ENCODE data around the gene KRT81.
"Not testable (repeated sequence)": the region's sequence is repeated elsewhere in the genome, so short reads cannot be mapped to it uniquely, and the experiment has no call there.

KRT81 gene

DNA sequence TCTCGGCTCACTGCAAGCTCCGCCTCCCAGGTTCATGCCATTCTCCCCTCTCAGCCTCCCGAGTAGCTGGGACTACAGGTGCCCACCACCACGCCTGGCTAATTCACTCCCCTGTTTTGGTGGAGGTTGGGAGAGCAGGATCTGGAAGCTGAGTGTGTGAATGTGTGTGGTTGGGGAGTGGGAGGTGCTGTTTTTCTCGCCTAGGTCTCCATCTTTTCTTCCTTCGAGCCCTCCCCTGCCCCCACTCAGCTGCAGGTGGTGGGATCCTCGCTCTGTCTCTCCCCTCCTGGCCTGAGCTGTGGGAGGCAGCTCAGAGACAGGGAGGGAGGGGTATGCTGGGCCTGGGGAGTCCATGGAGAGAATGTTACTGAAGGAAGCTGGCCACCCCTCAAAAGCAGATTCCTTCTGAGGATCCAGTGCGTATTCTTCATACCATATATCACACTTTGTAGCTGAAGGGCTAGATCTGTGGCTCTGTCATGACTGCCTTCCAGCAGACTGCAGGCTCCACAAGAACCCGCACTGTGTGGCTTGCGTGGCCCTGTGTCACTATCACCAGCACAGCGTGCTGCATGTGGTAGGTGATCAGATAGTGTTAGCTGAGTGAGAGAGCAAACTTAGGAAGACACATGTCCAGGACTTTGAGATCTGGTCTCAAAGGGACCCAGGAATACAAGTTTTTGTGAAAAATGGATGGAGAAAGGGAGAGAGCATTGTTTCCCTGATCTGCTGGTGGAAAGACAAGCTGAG lies 27.1 kb upstream of the KRT81 start:
- Histone ChIP-seq H3K4me3 (no peak overlapping the region), H3K27ac (no peak overlapping the region)

GRCh38 chr12:52317468-52318052 lies 26.2 kb upstream of the KRT81 start:
- no peak overlapping the region for H3K4me3 ChIP-seq
- no peak overlapping the region for H3K27ac ChIP-seq

DNA sequence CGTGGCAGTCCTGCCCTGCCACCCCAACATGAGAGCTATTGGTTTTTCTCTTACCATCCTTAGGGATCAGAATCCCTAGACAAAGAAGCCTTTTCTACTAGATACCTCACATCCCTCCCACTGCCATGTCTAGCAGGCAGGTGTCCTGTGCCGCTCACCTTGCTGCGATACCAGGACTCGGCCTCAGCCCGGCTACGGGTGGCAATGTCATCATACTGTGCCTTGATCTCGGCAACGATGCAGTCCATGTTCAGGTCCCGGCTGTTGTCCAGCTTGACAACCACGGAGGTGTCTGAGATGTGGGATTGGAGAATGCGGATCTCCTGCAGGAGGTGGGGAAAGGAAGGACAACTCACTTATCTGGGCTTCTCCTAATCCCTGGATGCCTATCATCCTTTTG lies 25.4 kb upstream of the KRT81 start:
- Histone ChIP-seq H3K4me3 (no peak overlapping the region), H3K27ac (no peak overlapping the region)

DNA sequence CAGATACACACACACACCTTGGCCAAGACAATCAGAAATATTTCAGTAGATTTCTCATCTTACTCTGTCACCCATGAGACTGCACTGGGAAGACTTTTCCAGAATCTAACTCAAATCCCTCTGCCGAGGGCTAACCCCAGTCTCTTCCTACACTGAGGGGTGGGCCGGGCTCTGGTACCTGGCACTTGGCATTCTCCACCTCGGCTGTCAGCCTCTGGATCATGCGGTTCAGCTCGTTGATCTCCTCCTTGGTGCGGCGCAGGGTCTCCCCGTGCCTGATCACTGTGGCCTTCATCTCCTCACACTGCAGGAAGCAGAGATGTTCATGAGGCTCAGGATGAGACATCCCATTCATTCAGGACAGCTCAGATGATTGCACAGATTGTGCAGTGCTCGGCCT lies 25.0 kb upstream of the KRT81 start:
- no peak overlapping the region for H3K27ac ChIP-seq
- no peak overlapping the region for H3K4me3 ChIP-seq

- not testable (repeated sequence) for H3K27ac ChIP-seq
Observed at GRCh38 chr12:52315721-52316120, 24.4 kb upstream of the KRT81 start.

GRCh38 chr12:52314511-52314910 lies 23.2 kb upstream of the KRT81 start:
- H3K27ac ChIP-seq, result no peak overlapping the region
- H3K4me3 ChIP-seq, result no peak overlapping the region

More at GRCh38 chr12:52315721-52316120, 24.4 kb upstream of the KRT81 start:
- H3K4me3 ChIP-seq, result not testable (repeated sequence)

DNA sequence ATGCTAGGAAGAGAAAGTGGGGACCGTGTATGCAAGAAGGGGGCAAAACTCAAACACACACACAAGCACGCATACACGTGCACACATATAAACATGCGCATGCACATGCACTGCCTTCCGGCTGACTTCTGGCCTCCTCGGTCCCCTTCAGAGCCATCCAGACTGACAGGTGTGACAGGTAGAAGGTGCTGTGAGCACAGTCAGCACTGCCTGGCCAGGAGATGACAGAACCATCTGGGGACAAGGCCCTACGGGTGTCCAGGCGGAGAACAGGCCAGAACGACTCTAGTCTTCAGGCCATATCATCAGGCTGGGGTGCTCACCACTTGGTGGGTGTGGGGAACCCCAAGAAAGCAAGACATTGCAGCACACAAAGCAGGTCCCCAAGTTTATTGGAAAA lies 22.6 kb upstream of the KRT81 start:
- Histone ChIP-seq H3K4me3 (no peak overlapping the region), H3K27ac (no peak overlapping the region)

GRCh38 chr12:52313461-52313860 lies 22.1 kb upstream of the KRT81 start:
- Histone ChIP-seq H3K4me3 (no peak overlapping the region), H3K27ac (no peak overlapping the region)

DNA sequence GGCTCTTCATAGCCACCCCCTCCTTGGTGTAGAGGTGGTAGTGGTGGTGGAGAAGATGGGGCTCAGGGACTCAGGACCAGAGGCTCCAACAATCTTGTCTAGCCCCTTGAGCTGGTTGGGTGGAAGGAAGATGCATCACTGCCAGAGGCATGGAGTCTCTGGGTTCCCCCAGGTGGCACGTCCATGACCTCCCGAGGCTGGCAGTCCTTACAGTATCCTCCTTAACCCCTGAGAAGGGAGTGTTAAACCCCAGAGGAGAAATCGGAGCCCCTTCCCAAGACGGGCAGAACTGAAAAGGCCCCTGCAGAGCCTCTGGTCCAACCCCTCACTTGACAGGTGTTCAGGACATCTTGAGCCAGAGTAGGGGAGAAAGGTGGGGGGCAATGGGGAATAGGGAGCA lies 20.8 kb upstream of the KRT81 start:
- Histone ChIP-seq H3K4me3 (no peak overlapping the region), H3K27ac (no peak overlapping the region)

DNA sequence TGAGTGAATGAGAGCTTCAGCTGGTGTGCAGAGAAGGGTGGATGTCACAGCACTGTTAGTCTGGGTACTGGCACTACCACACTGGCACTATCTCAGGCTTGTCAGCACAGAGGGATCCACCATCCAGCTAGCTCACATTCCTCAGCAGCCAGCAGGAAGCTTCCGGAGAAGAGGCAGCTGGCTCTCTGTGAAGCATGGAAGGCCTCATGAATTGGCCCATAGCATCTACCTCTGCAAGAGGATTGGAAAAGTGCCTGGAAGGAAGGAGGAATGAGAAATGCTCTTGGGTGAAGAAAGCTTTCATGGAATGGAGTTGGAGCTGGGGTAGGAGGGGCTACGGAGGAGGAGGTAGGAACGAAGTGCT lies 19.9 kb upstream of the KRT81 start:
- Histone ChIP-seq H3K4me3 (no peak overlapping the region), H3K27ac (no peak overlapping the region)

DNA sequence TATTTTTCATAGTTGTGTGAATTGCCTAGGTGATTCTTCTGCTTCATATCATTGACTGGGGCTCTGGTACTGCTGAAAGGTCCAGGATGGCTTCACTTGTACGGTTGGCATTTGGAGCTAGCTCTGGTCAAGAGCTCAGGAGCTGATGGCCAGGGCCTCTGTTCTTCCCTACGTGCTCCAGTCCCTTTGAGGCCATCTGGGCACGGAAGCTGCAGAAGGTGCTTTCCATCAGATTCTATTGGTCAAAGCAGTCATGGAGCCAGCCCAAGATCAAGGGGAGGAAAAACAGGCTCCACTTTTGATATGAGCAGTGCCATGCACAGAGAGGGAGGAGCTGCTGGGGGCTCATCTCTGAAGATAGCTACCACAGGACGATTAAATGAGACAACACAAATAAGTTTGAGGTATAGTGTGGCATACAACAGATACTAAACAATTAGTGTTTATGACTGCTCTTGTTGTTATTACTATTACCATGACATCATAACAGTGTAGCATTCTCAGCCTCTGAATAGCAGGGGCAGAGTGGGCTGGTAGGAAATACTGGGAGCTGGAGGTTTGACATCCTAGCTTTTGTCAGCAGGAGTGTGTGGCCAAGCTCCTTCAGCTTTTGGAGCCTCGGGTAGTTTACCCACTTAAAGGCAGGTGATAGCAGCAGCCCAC lies 19.4 kb upstream of the KRT81 start:
- Histone ChIP-seq H3K27ac (no peak overlapping the region), H3K4me3 (no peak overlapping the region)

DNA sequence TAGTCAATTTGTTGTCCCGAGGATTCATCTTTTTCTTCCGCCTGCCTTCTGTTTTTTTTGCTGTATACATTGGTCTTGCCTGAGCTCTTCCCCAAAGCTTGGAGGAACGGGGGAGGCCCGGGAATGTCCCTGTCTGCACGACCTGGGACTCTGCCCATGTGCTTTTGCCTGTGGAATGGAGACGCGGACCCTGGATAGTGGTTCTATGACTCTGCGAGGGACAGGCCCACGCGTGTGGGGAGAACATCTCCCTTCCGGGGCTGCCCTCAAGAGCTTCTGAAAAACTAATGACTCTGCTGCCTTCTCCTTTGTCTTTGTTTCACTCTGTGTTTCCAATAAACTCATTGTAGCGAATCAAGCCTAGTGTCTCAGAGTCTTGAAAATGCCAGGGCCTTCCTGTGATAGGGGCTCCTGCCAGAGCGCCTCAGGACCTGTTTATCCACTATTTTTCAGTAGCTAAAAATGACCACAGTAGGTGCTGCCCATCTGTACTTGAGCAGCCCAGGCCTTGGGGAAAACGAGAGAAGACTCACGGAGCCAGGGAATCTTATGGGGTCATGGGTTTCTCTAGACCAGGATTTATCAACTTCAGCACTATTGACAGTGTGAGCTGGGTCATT lies 17.6 kb upstream of the KRT81 start:
- Histone ChIP-seq H3K27ac (peak overlapping the region in 6 of 21 experiments; percentile 9 to 69 (median 50)), H3K4me3 (peak overlapping the region in 5 of 7 experiments; percentile 20 to 41 (median 36))

GRCh38 chr12:52307836-52308805 lies 16.8 kb upstream of the KRT81 start:
- peak overlapping the region in 6 of 7 experiments; percentile 2 to 41 (median 30) for H3K4me3 ChIP-seq
- peak overlapping the region in 7 of 21 experiments; percentile 9 to 69 (median 48) for H3K27ac ChIP-seq

DNA sequence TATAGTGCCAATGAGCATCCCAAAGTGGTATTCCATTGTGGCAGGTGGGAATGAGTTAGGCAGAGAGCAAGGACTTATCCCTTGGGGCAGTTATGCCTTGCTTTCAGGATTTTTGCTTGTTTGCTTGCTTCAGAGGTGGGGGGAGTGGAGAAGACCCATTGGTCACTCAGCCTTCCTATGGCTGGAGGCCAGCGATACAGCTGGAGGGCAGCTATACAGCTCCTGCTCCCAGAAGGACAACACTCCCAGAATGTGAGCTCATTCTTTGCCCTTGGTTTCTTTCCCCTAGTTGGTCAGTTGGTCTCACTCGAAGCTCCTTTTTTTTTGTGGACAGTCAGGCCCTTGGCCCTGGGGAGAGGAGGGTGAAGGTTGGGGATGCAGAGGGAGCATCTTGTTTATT lies 15.4 kb upstream of the KRT81 start:
- Histone ChIP-seq H3K4me3 (no peak overlapping the region), H3K27ac (no peak overlapping the region)

DNA sequence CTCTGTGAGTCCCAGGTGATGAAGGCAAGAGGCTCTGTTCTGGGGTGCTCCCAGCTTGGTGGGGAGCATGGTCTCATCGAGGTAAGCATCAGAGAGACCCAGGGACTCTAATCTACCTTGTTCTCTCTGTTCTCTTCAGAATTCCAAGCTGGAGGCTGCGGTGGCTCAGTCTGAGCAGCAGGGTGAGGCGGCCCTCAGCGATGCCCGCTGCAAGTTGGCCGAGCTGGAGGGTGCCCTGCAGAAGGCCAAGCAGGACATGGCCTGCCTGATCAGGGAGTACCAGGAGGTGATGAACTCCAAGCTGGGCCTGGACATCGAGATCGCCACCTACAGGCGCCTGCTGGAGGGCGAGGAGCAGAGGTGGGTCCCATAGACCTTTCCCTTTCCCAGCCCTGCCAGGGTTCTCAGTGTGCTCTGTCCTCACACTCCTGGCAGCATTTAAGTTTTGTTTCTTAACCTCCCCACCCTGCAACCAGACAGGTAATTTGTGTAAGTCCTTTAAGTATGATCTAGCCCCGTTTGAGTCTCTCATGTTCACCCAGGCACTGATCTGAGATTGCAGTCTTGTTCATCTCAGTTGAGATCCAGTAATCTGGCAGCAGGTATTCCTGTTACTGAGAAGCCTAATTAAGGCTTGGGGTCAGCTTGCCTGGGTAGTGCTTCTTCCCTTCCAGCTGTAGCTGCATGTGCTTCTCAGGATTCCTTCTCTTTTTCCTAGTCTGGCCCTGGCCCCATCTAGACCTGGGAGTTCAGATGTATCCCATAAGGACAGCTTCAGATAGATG lies 14.8 kb upstream of the KRT81 start:
- no peak overlapping the region for H3K27ac ChIP-seq
- no peak overlapping the region for H3K4me3 ChIP-seq

DNA sequence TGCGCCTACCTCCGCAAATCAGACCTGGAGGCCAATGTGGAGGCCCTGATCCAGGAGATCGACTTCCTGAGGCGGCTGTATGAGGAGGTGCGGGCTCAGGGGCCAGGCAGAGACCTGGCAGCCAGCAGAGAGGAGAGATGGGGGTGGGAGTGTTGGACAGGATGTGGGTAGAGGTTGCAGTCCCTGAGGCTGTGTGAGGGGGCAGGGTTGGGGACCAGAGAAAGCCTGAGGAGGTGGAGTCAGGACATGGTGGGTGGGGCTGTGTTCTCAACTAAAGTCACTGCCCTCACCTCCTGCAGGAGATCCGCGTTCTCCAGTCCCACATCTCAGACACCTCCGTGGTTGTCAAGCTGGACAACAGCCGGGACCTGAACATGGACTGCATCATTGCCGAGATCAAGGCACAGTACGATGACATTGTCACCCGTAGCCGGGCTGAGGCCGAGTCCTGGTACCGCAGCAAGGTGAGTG lies 13.6 kb upstream of the KRT81 start:
- H3K4me3 ChIP-seq, result not testable (repeated sequence)

DNA sequence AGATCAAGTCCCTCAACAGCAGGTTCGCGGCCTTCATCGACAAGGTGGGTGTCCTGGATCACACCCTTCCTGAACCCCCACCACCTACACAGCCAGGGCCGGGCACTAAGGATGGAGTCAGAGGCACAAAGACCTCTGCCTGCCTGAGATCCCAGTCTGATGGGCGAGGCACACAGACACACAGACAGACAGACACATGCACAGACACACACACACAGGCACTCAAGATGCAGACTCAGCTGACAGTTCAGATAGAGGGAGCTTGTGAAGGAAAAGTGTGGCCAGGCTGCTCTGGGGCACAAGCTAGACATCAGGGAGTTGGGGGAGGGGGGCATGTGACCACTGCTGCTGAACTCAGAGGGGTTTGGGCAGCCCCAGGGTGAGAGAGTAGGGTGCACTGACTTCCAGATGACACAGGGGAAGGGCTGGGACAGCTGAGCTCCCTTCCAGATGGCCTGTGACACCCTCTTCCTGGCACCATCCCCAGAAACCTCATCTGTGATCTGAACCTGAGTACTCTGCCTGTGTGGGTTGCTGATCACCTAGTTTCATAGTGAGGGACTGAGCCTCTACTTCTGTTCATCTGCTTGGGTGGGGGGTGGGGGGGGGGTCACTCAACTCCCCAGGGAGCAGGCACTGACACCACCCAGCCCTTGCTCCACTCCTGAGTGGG lies 11.0 kb upstream of the KRT81 start:
- not testable (repeated sequence) for H3K4me3 ChIP-seq, H3K27ac ChIP-seq

More for the DNA sequence above, 13.6 kb upstream of the KRT81 start:
- H3K27ac ChIP-seq, result not testable (repeated sequence)

- H3K27ac ChIP-seq, H3K4me3 ChIP-seq: not testable (repeated sequence)
Observed at GRCh38 chr12:52301721-52302120, 10.4 kb upstream of the KRT81 start.

All from skin epidermis (tissue), 12 donors.